ENCODE results near the gene OGFR.

The OGFR gene

GRCh38 chr20:62778058-62778457 lies 26.6 kb upstream of the OGFR start:
- Histone ChIP-seq H3K9me3 (ENCODE audit: control insufficient read depth, insufficient read depth, low read length) (no peaks in the 10 kb centered on the region), H3K27ac (ENCODE audit: low read depth, low read length) (no peak overlapping the region), H3K4me3 (ENCODE audit: low read length) (no peak overlapping the region), H3K4me2 (ENCODE audit: low read length) (no peak overlapping the region), H3K36me3 (ENCODE audit: control insufficient read depth, low read length) (no peaks in the 10 kb centered on the region), H3K79me2 (ENCODE audit: control insufficient read depth, low read length) (no peaks in the 10 kb centered on the region), H3K4me1 (ENCODE audit: control insufficient read depth, low read length) (peaks cover 27% of the 10 kb centered on the region), H3F3A (ENCODE audit: control insufficient read depth, insufficient read depth) (no peaks in the 10 kb centered on the region), H3K9me2 (replicated peaks; ENCODE audit: control insufficient read depth, low read length) (no peaks in the 10 kb centered on the region), H3K27me3 (ENCODE audit: control insufficient read depth, low read length) (no peaks in the 10 kb centered on the region), H4K20me1 (ENCODE audit: control insufficient read depth, insufficient read depth, low read depth, low read length) (no peaks in the 10 kb centered on the region)
- no peak for TF ChIP-seq CTCF (IDR thresholded peaks at IDR 0.05; ENCODE audit: low read depth, low read length, poor library complexity, severe bottlenecking)
- no peak for TF ChIP-seq EZH2phosphoT487 (IDR thresholded peaks at IDR 0.05; ENCODE audit: borderline replicate concordance, low read length)

GRCh38 chr20:62778601-62779416 lies 25.8 kb upstream of the OGFR start:
- no peaks in the 10 kb centered on the region for H3K9me2 ChIP-seq (replicated peaks; ENCODE audit: control insufficient read depth, low read length)
- no peaks in the 10 kb centered on the region for H3K27me3 ChIP-seq (ENCODE audit: control insufficient read depth, low read length)
- H3K27ac ChIP-seq (ENCODE audit: low read depth, low read length), result no peak overlapping the region
- no peaks in the 10 kb centered on the region for H3K36me3 ChIP-seq (ENCODE audit: control insufficient read depth, low read length)
- no peak overlapping the region for H3K4me3 ChIP-seq (ENCODE audit: low read length)
- no peaks in the 10 kb centered on the region for H3F3A ChIP-seq (ENCODE audit: control insufficient read depth, insufficient read depth)
- peaks cover 27% of the 10 kb centered on the region for H3K4me1 ChIP-seq (ENCODE audit: control insufficient read depth, low read length)
- H4K20me1 ChIP-seq (ENCODE audit: control insufficient read depth, insufficient read depth, low read depth, low read length), result no peaks in the 10 kb centered on the region
- no peak for TF ChIP-seq CTCF (IDR thresholded peaks at IDR 0.05; ENCODE audit: low read depth, low read length, poor library complexity, severe bottlenecking)
- TF ChIP-seq EZH2phosphoT487 (IDR thresholded peaks at IDR 0.05; ENCODE audit: borderline replicate concordance, low read length), result no peak
- no peak overlapping the region for H3K4me2 ChIP-seq (ENCODE audit: low read length)
- H3K9me3 ChIP-seq (ENCODE audit: control insufficient read depth, insufficient read depth, low read length), result no peaks in the 10 kb centered on the region
- no peaks in the 10 kb centered on the region for H3K79me2 ChIP-seq (ENCODE audit: control insufficient read depth, low read length)

GRCh38 chr20:62779417-62779685 lies 25.3 kb upstream of the OGFR start:
- peaks cover 27% of the 10 kb centered on the region for H3K4me1 ChIP-seq (ENCODE audit: control insufficient read depth, low read length)
- no peaks in the 10 kb centered on the region for H3K9me3 ChIP-seq (ENCODE audit: control insufficient read depth, insufficient read depth, low read length)
- no peaks in the 10 kb centered on the region for H4K20me1 ChIP-seq (ENCODE audit: control insufficient read depth, insufficient read depth, low read depth, low read length)
- H3F3A ChIP-seq (ENCODE audit: control insufficient read depth, insufficient read depth), result no peaks in the 10 kb centered on the region
- H3K27me3 ChIP-seq (ENCODE audit: control insufficient read depth, low read length), result no peaks in the 10 kb centered on the region
- TF ChIP-seq CTCF (IDR thresholded peaks at IDR 0.05; ENCODE audit: low read depth, low read length, poor library complexity, severe bottlenecking) (no peak), EZH2phosphoT487 (IDR thresholded peaks at IDR 0.05; ENCODE audit: borderline replicate concordance, low read length) (no peak)
- H3K79me2 ChIP-seq (ENCODE audit: control insufficient read depth, low read length), result no peaks in the 10 kb centered on the region
- H3K4me2 ChIP-seq (ENCODE audit: low read length), result no peak overlapping the region
- H3K36me3 ChIP-seq (ENCODE audit: control insufficient read depth, low read length), result no peaks in the 10 kb centered on the region
- H3K4me3 ChIP-seq (ENCODE audit: low read length), result no peak overlapping the region
- H3K9me2 ChIP-seq (replicated peaks; ENCODE audit: control insufficient read depth, low read length), result no peaks in the 10 kb centered on the region
- H3K27ac ChIP-seq (ENCODE audit: low read depth, low read length), result no peak overlapping the region

Data from DOHH2 (cell line).